Chondrocyte (in vitro differentiated cells): ENCODE results near the gene OTOR. TPM values are rescaled to one million over a fixed set of nuclear protein-coding genes. Genes with fewer than 3 reads are reported as not detected.

Experiments
- DNase-seq: peaks from one replicate; pipeline ENCODE4 v3.0.0; 2021; ENCODE audit warnings: mixed read lengths, low spot score
- H3K27ac Mint-ChIP-seq: one replicate; pipeline ENCODE4 v1.8.0; 2021; ENCODE audit warnings: mild to moderate bottlenecking, moderate library complexity, mixed read lengths; ENCODE audit not compliant: unreplicated experiment
- H3K27me3 Mint-ChIP-seq: 2 replicates; pipeline ENCODE4 v1.8.0; 2021; ENCODE audit warnings: low read depth, mixed read lengths
- H3K36me3 Mint-ChIP-seq: 2 replicates; pipeline ENCODE4 v1.8.0; 2021; ENCODE audit warnings: low read depth, mixed read lengths
- H3K4me1 Mint-ChIP-seq: 2 replicates; pipeline ENCODE4 v1.8.0; 2021; ENCODE audit warnings: low read depth, mild to moderate bottlenecking, mixed read lengths
- H3K4me3 Mint-ChIP-seq: one replicate; pipeline ENCODE4 v1.8.0; 2021; ENCODE audit warnings: mild to moderate bottlenecking, moderate library complexity, mixed read lengths; ENCODE audit not compliant: unreplicated experiment
- H3K9me3 Mint-ChIP-seq: 2 replicates; pipeline ENCODE4 v1.8.0; 2021; ENCODE audit warnings: low read depth, mixed read lengths
- CTCF ChIP-seq: fragments of 200-600 bp; sonication (generic); IDR thresholded peaks from 2 replicates; pipeline ENCODE4 v1.5.0; 2021; ENCODE audit warnings: antibody characterized with exemption, mild to moderate bottlenecking, moderate library complexity
- total RNA-seq: library from RNA; stranded (reverse); gene quantifications from 3 replicates; pipeline ENCODE4 v1.2.1, GENCODE V29; 2021

OTOR gene
- total RNA-seq, 1 donor from 2014 or later = not detected

DNA sequence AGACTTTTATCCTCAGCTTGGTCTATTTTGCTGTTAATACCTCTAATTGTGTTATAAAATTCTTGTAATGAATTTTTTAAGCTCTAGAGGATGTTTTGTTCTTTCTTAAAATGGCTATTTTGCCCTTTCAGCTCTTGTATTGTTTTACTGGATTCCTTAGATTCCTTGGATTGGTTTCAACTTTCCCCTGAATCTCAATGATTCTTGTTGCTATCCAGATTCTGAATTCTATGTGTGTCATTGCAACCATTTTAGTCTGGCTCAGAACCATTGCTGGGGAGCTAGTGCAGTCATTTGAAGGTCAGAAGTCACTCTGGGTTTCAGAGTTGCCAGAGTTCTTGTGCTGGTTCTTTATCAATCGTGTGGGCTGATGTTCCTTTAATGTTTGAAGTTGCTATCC lies 37.1 kb downstream of the OTOR start:
- Mint-ChIP-seq H3K36me3 (no peaks in the 10 kb centered on the region), H3K4me1 (peaks cover 9% of the 10 kb centered on the region), H3K4me3 (no peak overlapping the region), H3K27me3 (peaks cover 9% of the 10 kb centered on the region), H3K27ac (no peak overlapping the region), H3K9me3 (peaks cover 16% of the 10 kb centered on the region)
- DNase-seq = no peak
- no peak for TF ChIP-seq CTCF

Other genes starting within 250 kb of the OTOR start
- gene KIF16B, start 174.9 kb upstream of the OTOR start, total RNA-seq = 11.2 to 14.5 TPM (median 11.9 TPM) in 3 replicates
- gene SNRPB2, start 18.3 kb upstream of the OTOR start, total RNA-seq = 43.0 to 47.9 TPM (median 44.3 TPM) in 3 replicates